Measurements from ENCODE around the gene TTC39B.

GRCh38 chr9:15272377-15272928 is 34.6 kb downstream of the TTC39B start:
- no peak for TF ChIP-seq EZH2 (IDR thresholded peaks at IDR 0.05)
- no peak for TF ChIP-seq POLR2AphosphoS5 (IDR thresholded peaks at IDR 0.05; ENCODE audit: borderline replicate concordance, low read depth, low read length)
